Activated CD8-positive, alpha-beta memory T cell treated with anti-CD3 and anti-CD28 coated beads, Interleukin-2, amount 50 U/mL, for 1 hour (primary cell): ENCODE data around the gene GNB5.
"Not testable (repeated sequence)": the region's sequence is repeated elsewhere in the genome, so short reads cannot be mapped to it uniquely, and the experiment has no call there.

Experiments used
- DNase-seq: peaks from one replicate; pipeline ENCODE4 v3.0.0-alpha.2; 2020; ENCODE audit errors: extremely low read depth

GNB5 gene

GRCh38 chr15:52191207-52191606 is at the start of gene GNB5:
Gene GNB5 (minus strand): TSS chr15:52191392. CDS start chr15:52184676, 6,716 bp downstream.
- DNase-seq, result no peak

DNA sequence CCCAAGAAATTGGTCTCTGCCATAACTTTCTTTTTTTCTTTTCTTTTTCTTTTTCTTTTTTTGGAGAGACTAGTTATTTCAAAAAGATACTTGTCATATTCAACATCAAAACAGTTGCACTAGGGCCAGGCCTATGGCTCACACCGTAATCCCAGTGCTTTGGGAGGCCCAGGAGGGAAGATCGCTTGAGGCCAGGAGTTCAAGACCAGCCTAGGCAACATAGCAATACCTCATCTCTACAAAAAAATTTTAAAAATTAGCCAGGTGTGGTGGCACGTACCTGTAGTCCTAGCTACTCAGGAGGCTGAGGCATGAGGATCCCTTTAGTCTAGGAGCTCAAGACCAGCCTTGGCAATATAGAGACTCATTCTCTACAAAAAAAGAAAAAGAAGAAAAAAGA is 49.0 kb upstream of the GNB5 start:
- no peak for DNase-seq

DNA sequence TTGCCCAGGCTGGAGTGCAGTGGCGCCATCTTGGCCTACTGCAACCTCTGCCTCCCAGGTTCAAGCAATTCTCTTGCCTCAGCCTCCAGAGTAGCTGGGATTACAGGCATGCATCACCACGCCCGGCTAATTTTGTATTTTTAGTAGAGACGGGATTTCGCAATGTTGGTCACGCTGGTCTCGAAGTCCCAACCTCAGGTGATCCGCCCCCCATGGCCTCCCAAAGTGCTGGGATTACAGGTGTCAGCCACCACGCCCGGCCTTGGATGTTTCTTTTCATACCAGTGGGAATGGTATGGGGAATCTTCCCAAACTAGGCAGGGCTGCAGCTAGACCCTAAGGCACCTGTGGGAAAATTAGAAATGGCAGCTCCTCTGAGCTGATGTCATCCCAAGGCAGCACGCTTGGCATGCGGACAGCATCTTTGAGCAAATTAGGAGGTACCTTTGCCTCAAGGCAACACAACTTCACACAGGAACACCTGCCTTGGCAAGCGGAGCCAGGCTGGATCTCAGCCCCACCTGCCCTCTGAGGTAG is 47.9 kb upstream of the GNB5 start:
- not testable (repeated sequence) for DNase-seq

DNA sequence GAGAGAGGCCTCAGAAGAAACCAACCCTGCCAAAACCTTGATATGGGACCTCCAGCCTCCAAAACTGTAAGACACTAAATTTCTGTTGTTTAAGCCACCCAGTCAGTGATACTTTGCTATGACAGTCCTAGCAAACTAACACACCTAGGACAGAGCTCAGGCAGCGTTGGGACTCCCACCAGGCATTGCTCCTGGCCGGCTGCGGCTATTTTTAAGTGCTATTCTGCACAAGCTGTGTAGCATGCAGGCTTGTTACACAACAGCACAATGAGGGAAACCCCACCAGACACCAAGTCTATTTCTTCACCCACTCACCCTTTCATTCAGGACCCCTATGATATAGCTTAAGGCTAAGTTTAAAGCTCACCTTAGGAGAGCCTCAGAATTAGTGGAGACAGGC is 47.0 kb upstream of the GNB5 start:
- no peak for DNase-seq

DNA sequence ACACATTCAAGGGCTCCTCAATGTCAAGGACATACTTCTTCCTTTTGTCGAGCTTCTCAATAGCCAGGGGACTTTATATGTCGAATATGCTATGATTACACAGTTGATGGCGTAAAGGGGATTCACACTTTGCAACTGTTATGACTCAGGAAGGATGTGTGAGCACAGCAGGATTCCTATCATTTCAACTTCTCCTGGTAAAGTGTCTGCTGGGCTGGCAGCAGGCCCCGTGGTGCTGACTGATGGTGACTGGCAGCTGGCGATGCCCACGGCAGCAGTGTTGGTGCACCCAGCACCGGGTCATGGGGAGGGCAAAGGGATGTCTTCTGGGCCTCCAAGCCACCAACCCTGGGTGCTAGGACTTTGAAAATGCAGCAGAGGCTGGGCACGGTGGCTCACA is 44.8 kb upstream of the GNB5 start:
- no peak for DNase-seq

GRCh38 chr15:52234596-52235541 is 43.7 kb upstream of the GNB5 start:
- no peak for DNase-seq

DNA sequence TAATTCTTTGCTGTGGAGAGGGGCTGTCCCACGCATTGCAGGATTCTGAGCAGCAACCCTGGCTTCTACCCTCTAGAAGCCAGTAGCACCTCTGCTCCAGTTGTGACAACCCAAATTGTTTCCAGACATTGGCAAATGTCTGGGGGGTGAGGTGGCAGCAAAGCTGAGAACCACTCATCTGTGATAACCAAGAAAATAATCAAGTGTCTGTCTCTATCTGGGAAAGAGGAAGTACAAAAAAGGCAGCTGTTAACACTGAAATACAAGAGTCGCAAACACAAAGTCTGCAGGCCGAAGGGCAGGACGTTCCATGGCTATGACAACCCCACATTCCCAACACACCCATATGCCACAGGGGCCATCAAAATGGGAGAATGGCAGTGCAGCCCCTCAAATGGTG is 42.2 kb upstream of the GNB5 start:
- DNase-seq, result no peak

DNA sequence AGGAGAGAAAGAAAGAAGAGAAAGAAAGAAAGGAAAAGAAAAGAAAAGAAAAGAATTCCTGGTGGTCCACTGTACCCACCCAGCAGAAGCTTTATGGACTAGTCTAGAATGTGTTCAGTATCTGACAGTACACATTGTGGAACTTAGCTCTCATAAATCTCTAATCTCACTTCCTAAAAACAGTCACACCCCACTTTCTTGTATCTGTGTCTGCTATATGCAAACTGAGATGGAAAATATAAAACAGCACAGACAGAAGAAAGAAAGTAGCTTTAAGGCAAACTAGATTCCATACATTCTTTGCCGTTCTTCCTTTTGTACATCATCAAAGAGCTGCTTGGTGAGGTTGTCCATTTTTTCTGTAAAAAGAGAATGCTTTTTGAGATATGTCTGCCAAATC is 41.1 kb upstream of the GNB5 start:
- no peak for DNase-seq

DNA sequence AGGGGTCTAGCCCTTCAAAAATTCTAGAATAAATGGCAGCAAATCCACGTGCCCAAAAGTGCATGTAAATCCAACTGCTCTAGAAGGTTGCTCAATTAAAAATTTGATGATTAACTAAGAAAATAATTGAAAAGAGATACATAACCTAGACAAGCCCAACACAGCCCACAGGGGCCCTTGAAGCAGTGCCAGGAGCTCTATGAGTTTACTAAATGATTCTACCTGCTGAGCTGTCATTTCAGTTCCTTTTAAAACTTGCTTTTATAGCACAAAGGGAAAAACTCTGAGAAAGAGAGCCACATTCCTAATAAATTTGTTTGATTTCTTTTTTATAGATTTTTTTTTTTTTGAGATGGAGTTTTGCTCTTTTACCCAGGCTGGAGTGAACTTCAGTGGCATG is 38.9 kb upstream of the GNB5 start:
- no peak for DNase-seq

DNA sequence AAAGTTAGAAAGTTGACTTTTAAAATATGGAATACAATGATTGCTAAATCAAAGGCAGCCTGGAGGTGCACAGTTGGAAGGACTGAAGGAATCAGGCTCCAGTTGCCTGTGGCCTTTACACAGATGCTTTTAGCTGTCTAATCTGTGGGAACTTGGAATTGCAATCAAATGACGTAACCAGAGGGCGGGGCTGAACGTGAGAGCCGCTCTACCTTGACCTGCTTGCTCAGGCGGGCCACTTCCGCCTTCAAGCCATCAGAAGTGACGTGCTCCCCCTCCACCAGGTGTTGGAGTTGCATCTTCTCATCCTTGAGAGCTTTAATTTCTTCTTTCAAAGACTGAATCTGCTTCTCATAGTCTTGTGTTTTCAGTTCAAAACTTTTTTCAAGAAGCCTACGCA is 37.7 kb upstream of the GNB5 start:
- DNase-seq, result no peak

- DNase-seq, result peak; percentile 41
These were observed 36.3 kb upstream of the GNB5 start for GRCh38 chr15:52227456-52227855.

DNA sequence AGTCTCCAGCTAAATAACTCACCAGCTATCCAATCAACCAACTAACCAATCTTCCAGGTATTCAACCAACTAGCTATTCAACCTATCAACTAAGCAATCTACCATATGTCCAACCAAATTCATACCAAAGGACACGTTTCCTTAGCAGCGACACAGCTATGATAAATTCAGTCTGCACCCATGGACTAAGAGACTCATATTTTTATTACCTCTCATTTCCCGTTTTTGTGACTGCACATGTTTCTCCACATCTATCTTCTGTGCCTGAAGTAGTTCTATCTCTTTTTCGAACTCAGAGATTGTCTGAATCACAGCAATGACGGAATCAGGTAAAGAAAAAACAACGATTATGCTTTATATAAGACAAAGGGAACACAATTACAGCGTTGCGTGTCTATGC is 34.0 kb upstream of the GNB5 start:
- no peak for DNase-seq

DNA sequence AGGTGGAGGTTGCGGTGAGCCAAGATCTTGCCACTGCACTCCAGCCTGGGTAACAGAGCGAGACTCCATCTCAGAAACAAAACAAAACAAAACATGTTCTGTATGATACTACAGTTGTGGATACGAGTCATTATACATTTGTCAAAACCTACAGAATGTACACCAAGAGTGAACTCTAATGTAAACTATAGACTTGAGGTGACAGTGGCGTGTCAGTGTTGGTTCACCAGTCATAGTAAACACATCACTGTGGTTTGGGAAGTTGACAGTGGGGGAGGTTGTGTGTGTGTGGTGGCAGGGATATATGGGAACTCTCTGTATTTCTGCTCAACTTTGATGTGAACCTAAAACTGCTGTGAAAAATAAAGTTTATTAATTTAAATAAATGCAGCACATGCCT is 33.0 kb upstream of the GNB5 start:
- no peak for DNase-seq

- DNase-seq, result no peak
These were observed 30.5 kb upstream of the GNB5 start for GRCh38 chr15:52221730-52222129.

- no peak for DNase-seq
These were observed 29.9 kb upstream of the GNB5 start for GRCh38 chr15:52220937-52221660.

- no peak for DNase-seq
These were observed 29.1 kb upstream of the GNB5 start for GRCh38 chr15:52220251-52220650.

DNA sequence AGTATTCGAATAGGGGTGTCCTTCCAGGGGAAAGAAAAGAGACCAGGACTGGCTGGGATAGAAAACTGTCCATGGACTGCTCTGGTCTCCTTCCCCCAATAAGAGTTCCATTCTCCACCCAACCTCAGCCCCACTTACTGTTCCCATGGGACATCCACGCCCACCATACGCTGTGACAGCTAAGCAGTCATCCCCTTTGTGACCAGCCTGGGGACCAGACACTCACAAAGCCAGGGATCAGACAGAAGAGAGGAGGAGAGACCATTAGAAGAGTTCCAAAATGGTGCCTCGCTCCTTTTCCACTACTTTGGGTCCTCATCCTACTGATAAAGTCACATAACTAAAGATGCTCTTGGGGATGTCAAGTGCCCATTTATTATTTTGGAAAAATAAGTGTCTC is 27.6 kb upstream of the GNB5 start:
- DNase-seq, result no peak

- DNase-seq, result no peak
These were observed 27.2 kb upstream of the GNB5 start for GRCh38 chr15:52218371-52218770.

- no peak for DNase-seq
These were observed 26.0 kb upstream of the GNB5 start for GRCh38 chr15:52217186-52217585.

- no peak for DNase-seq
These were observed 23.4 kb upstream of the GNB5 start for GRCh38 chr15:52214553-52214952.

DNA sequence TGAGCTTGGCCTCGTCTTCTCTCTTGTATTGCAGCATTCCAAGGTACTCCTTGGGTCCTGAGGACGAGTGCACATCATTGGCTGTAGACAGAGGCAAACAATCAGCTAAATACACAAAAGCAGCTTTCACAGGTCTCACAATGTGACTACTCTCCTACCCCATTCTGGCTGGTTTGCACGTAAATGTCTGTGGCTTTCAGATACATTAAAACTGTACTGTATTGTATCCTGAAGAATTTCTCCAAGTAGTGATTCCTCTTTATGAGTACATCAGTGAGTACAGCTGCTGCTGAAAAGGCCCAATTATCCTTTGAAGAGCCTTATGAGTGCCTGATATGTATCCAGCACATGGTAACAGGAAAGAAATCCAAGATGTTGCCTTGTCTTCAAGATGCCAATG is 22.0 kb upstream of the GNB5 start:
- DNase-seq, result no peak

GRCh38 chr15:52208306-52208946 is 17.2 kb upstream of the GNB5 start:
- DNase-seq, result peak; percentile 25
